LNCAP (cell line): Measurements from ENCODE around the gene CDK17.

Experiments used
- CTCF ChIP-seq: fragments of 450-650 bp; IDR thresholded peaks from 2 replicates; pipeline ENCODE4 v1.5.1; 2017; ENCODE audit warnings: mild to moderate bottlenecking

The CDK17 gene

DNA sequence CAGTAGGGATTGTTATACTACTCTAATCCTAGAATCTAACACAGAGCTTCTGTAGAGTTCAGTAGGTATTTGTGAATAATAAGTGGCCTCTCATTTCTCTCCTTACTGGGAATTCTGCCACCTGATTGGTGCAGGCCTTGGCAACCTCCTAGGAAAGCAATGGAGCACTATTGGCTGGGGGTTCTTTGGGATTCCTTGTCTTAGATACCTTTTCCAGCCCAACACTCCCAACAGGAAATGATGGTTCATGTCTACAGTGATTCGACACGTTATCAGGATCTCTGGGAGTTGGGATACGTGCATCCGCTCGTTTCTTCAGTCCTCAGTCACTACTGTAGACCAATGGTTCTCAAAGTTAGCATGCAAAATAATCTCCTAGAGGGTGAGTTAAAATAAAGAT is 138.7 kb downstream of the CDK17 start:
- TF ChIP-seq CTCF = no peak

GRCh38 chr12:96260644-96261043 is 139.6 kb downstream of the CDK17 start:
- no peak for TF ChIP-seq CTCF

DNA sequence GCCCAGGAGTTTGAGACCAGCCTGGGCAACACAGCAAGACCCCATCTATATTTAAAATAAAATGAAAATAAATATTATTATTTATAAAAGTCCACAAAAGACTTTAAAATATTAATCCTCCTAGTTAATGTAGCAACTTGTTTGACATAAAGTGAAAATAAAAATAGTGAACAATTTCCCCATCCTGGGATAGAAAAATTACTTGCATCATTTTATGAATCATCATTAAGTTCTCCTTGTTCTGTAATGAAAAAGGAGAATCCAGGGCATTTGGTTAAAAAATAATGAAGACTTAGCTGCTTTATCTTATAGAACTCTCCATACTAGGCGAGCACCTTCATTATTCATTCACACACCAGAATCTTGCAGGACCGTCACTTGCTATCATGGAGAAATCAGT is 140.0 kb downstream of the CDK17 start:
- TF ChIP-seq CTCF = no peak

DNA sequence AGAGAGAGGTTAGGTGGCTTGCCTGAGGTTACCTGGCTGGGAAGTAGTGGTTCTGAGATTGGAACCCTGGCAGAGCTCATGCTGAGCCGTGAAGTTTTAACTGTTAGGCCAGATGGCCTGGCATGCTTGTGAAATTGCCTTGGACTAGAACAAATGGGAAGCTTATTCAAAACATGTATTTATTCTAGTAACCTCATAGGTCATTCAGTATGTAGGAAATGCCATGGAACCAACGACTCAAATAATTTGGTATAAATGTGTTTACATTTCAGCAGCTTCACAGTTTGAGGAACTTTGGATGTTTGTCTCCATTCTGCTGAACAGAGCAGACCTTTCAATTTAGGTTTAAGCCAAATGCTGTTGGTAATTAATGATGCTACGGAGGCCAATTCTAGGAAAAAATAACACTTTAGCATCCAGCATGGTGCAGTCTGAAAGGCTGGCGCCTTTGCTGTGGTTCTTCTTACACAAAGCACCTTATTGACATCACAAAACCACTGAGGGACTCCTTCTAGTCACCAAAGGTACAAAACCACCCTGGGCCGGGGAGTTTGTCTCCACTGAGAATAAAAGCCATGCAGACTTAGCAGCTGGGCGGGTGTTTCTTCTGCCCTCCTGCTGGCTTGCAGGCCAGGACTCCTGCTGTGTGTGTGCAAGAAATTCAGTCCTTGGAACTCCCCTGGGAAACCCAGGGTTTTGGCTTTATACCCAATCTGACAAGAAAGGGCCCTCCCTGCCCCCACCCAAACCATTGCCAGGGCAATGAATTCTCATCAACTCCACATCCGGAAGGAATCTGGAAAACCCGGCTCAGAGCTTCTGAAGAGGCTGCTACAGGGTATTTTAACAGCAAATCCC is 141.9 kb downstream of the CDK17 start:
- TF ChIP-seq CTCF = no peak

- no peak for TF ChIP-seq CTCF
Observed at GRCh38 chr12:96257550-96258103, 142.6 kb downstream of the CDK17 start.

- no peak for TF ChIP-seq CTCF
Observed at GRCh38 chr12:96256672-96257361, 143.4 kb downstream of the CDK17 start.

GRCh38 chr12:96255077-96255476 is 145.2 kb downstream of the CDK17 start:
- no peak for TF ChIP-seq CTCF
